ENCODE results near the gene HSPBAP1.

The HSPBAP1 gene, protein sequence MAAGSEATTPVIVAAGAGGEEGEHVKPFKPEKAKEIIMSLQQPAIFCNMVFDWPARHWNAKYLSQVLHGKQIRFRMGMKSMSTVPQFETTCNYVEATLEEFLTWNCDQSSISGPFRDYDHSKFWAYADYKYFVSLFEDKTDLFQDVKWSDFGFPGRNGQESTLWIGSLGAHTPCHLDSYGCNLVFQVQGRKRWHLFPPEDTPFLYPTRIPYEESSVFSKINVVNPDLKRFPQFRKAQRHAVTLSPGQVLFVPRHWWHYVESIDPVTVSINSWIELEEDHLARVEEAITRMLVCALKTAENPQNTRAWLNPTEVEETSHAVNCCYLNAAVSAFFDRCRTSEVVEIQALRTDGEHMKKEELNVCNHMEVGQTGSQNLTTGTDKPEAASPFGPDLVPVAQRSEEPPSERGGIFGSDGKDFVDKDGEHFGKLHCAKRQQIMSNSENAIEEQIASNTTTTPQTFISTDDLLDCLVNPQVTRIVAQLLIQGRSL

DNA sequence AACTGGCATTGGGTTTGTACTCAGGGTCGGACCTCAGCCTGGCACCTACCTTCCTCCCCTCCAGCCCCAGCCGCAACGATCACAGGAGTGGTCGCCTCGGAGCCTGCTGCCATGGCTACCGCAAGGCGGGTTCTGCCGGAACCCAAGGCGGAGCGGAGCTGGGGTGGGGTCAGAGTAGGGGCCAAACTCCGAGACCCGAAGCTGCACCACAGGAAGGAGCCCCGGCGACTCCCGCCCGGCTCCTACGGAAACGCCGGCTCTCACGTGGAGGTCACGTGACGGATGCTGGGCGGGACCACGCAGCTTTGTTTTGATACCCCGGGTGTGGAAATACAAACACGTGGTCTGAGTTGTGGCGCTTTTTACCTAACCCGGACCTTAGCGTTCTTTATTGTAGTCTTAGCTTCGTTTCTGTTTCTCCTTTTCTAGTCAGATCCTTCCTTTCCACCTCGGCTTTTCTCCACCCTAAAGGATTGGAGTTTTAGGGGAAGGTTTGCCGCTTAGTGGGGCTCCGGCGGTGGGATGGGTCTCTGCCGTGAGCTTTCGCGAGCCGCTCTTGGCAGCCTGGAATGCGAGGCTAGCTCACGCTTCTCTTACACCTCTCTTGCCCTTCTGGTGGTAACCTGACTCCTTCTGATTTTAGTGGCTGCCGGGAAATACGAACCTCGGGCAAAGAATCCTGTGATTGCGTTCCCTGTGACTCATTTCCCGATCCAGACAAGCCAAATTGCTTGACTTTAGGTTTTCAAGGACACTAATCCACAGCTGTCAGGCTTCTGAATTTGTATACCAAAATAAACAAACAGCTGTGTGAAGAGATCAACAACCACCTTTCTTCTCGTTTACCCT is at the start of gene HSPBAP1:
Gene HSPBAP1, minus strand, starts transcription at position 264 of the 849 bp plus-strand sequence. Its CDS starts 151 bp downstream, at position 113.
- peak; percentile 91 for DNase-seq (ENCODE audit: low spot score)

DNA sequence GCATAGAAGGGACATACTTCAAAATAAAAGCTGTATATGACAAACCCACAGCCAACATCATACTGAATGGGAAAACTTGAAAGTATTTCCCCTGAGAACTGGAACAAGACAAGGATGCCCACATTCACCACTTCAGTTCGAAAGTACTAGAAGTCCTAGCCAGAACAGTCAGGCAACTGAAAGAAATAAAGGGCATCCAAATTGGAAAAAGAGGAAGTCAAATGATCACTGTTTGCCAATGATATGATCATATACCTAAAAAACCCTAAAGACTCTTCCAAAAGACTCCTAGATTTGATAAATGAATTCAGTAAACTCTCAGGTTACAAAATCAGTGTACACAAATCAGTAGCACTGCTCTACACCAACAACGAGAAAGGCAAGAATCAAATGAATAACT is 42.0 kb upstream of the HSPBAP1 start:
- DNase-seq (ENCODE audit: low spot score), result no peak

DNA sequence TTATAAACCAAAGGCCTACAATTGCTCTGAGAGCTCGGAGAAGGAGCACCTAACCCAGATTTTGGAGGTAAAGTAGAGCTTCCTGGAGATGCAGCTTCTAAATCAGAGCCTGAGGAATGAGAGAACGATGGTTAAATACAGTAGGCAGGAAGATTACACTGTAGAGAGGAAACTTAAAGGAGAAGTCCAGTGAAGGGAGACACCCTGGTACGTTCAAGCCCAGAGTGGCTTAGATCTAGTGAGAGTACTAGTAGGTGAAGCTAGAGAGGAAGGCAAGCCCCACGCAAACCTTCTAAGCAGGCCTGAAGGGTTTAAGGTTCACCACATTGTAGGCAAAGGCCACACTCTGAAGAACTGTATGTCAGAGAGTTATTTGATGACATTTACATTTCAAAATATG is 34.6 kb upstream of the HSPBAP1 start:
- no peak for DNase-seq (ENCODE audit: low spot score)

DNA sequence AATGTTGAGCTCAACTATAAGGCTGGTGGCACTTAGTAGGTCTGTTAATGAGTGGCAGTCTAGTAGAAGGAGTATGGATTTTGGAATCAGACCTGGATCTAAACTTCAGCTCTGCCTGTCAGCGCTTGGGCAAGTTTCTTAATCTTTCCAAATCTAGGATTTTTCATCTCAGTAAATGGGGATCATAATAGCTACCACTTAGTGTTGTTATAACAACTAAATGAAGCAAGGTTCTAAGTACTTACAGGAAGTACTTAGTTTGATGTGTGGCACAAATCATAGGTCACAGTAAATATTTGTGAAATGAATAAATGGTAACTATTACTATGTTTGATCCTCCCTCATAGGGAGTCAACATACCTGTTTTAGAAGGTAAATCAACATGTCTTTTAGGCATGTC is 32.6 kb upstream of the HSPBAP1 start:
- no peak for DNase-seq (ENCODE audit: low spot score)

DNA sequence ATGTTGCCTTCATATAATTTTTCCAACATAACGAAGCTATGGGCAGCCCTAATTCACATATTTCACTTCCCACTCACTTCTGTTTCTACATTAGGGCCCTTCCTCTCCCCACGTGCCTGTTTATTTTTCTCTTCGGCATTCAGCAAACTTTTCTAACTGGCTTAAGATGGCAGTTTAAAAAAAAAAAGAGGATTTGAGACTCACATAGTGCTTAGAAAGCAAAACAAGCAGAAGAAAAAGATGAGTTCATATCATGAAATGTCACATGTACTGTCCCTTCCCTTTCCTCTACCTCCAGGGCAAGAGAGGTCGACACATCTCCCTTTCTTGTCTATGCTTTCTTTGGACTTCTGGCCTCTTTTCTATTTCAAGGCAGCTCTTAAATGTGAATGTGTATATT is 31.8 kb upstream of the HSPBAP1 start:
- no peak for DNase-seq (ENCODE audit: low spot score)

DNA sequence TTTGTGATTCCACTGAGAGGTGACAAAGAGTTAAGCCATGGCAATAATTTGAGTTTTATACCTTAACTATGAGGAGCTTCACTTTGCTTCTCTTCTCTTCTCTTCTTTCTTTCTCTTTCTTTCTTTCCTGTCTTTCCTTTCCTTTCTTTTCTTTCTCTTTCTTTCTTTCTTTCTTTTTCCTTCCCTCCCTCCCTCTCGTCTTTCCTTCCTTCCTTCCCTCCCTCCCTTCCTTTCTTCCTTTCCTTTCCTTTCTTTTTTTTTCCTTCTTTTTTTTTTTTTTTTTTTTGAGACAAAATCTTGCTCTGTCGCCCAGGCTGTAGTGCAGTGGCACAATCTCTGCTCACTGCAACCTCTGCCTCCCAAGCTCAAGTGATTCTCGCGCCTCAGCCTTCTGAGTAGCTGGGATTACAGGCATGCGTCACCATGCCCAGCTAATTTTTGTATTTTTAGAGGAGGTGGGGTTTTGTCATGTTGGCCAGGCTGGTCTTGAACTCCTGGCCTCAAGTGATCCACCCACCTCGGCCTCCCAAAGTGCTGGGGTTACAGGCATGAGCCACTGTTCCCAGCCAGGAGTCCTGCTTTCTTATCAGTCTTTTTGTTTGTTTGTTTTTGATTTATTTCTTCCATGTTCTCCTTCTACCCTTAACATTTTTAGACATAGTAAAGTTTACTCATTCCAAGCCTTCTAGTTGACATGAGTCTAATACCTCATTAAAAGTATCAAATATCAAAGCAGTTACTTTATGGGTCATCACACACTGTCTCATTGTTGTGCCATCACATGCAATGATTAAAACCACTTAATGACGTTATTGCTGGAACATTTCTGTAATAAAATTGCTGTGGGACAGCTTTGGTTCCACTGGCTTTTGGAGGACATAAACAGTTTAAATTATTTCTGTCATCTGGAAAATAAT is 31.1 kb upstream of the HSPBAP1 start:
- DNase-seq (ENCODE audit: low spot score), result peak; percentile 53

DNA sequence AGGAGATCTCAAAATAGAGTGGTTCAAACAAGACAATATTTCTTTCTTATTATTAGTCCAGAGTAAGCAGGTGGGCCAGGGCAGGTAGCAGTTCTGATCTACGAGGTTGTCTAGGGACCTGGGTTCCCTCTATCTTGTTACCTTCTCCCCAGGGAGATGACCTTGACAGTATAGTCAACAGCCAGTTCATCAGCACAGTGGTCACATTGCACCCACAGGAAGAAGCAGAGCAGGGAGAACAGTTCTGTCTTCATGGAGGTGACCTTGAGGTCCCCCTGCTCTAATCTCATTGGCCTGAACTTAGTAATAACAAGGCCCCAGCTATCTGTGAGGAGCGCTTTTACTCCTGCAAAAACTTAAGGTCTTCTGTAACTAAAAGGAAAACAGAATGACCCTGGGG is 23.0 kb upstream of the HSPBAP1 start:
- DNase-seq (ENCODE audit: low spot score), result no peak

DNA sequence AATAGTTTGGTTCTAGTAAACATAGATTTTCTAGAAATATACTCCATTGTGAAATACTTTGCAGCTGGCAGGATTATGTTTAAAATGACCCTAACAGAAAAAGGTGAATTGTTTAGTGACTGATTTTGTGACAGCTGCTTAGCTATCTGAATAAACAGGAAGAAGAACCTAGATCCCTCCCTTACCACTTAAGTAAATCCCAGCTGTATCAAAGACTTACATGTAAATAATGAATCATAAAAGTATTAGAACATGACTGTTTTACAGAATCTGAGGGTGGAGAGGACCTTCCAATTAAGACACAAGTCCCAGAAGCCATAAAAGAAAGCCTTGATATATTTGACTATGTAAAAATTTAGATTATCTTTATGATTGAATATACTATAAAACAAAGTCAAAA is 17.1 kb upstream of the HSPBAP1 start:
- DNase-seq (ENCODE audit: low spot score), result no peak

DNA sequence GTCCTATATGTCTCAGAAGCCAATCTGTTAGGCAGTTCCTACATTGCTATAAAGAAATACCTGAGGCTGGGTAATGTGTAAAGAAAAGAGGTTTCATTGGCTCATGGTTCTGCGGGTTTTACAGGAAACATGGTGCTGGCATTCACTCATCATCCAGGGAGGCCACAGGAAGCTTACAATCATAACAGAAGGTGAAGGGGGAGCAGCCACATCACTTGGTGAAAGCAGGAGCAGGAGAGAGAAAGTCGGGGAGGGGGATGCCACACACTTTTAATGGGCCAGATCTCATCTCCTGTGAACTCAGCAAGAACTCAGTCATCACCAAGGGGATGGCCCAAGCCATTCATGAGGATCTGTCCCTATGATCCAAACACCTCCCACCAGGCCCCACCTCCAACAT is 10.3 kb upstream of the HSPBAP1 start:
- no peak for DNase-seq (ENCODE audit: low spot score)

DNA sequence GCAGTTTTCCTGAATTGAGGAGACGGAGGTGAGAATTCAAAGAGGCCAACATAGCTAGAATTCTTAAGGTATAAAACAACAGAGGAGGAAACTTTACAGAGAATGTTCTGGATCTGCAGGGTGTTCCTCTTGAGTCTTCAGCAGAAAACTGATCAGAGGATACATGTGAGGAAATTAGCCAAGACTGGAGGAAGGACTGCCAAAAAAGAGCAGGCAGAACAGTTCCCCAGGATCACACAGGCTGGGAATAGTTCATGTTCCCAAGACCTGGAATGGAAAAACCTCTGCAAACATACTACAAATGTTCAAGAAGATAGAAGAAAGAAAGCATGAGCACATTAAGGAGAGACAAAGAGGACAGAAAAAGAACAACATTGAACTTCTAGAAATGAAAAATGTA is 8.7 kb upstream of the HSPBAP1 start:
- no peak for DNase-seq (ENCODE audit: low spot score)

DNA sequence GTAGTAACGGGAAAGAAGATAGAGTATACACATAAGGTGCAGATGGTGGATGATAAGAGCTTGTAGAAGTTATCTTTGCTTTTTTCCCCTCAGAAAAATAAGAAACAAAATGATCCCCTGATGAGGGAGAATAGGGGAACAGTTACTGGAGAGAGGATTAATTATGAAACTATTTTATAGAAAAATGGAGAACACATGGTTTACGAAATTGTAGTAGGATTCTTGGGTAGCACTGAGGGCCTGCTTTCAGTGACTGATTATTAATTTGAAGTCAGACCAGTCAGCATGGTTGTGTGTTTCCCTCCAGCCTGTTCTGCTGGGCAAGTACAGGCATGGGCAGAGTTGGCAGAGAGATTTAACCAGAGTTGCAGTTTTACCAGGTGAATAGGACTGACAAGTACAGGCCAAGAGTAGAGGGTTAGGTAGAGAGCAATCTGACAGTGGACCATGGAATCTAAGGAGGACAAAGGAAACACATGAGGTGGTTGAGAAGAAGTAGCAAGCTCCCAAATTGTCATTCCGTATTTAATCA is 7.1 kb upstream of the HSPBAP1 start:
- DNase-seq (ENCODE audit: low spot score), result no peak

DNA sequence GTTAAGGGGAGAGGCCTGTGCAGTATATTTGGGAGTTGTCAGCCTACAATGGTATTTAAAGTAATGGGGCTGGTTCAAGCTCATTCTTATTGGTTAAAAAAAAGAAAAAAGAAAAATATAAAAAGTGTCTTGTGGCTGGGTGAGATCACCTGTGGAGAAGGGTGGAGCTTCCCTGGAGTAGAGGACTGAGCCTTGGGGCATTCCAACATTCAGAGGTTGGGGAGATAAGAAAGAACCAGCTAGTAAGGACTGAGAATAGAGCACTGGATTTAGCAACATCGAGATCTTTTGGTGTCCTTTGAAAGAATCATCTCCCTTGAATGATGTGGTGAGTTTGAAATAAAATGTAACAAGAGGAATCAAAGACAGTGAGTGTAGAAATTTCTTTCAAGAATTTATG is 6.4 kb upstream of the HSPBAP1 start:
- DNase-seq (ENCODE audit: low spot score), result no peak

DNA sequence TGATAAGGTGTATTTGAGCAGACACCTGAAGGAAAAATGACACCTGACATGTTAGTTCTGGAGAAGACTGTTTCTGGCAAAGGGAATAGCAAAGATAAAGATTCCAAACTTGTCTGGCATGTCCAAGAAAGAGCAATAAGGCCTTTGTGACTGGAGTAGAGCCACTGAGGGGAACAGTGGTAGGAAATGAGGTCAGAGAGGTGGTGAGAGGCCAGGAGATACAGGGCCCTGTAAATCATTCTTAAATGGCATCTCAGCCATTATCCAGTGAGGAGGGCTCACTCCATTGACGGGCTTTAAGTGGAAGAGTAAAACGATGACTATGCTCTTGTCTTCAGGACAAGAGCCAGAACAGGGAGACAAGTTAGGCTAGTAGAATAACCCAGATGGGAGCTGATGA is 5.7 kb upstream of the HSPBAP1 start:
- no peak for DNase-seq (ENCODE audit: low spot score)

DNA sequence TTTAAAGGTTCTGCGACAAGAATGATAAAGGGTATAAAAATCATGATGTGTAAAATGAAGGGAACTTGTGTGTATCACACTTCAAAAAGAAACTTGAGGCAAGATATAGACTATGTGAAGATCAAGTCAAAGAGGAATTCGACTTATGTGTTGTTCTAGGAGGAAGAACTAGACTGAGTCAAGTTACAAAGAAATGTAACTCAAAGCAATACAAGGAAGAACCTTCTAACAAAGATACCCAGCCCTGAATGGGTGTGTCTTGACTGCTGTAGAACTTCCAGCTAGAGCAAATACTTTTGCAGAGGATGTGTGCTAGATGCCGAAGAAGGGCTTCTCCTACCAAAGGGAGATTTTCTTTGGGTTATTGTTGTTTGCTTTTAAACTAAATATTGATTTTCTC is 3.7 kb upstream of the HSPBAP1 start:
- peak; percentile 49 for DNase-seq (ENCODE audit: low spot score)

DNA sequence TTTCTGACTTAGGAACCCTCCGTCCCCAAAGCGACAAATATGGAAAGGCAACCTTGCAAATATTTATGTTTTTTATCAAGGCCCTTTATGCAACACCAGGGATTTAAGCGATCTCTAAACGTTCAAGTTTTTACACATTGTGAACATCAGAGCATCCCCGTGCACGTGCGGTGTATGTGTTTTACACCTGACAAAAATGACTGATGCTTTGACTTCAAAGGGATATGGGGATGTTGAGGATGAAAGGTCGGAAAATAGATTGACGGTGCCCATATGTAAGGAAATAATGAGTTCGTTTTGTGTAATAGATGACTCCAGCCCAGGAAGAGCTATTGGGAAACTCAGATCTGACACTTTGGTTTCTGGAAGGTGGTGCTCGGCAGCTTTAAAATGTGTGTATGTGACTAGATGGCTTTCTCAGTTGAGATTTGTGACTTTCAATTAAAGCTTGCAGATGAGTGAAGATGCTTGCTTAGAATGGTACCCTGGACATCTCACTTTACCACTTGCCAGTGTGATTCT is 2.1 kb upstream of the HSPBAP1 start:
- no peak for DNase-seq (ENCODE audit: low spot score)

DNA sequence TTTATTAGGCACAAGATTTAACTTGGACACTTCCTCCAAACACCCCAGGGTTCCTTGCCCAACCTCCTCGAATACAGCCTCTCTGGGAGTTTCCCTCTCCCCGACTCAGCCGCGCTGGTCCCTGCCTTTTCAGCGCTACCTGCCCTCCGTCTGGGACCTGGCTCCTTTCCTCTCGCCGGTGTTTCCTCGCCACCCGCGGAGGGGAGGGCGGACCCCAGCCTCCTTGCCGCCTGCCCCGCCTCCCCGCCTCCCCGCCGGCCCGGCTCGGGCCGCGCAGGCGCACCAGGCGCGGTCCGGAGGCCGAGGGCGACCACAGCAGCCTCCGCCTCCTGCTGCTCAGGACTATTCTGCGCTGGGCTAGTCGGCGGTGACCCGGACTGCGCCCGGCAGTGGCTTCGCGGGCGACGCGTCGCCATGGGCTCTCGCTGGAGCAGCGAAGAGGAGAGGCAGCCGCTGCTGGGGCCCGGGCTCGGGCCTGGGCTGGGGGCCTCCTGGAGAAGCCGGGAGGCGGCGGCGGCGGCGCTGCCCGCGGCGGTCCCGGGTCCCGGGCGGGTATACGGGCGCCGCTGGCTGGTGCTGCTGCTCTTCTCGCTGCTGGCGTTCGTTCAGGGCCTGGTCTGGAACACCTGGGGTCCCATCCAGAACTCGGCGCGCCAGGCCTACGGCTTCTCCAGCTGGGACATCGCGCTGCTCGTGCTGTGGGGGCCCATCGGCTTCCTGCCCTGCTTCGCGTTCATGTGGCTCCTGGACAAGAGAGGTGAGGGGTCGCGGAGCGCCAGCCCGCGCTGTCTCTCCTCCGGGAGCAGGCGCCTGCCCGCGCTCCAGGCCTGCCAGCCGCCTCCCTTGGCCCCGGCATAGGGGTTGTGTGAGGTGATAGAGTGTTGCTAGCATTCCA is 1.4 kb upstream of the HSPBAP1 start, which contains the start of gene SLC49A4:
Gene SLC49A4, plus strand, starts transcription at position 291 of the 895 bp plus-strand sequence. Its CDS starts 124 bp downstream, at position 415.
- peak; percentile 83 for DNase-seq (ENCODE audit: low spot score)

DNA sequence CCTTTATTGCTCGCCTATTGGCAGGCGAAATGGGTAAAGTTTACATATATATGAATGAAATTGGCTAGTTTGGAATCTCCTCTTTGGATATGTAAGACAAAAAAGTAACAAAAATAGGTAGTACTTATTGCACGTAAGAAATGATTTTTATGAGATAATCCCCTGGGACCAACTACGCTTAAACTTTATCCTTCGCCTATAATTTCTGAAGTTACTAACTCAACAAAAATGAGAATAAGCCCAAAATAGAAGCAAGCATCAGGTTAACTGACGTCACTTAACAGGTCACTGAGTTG is 800 bp upstream of the HSPBAP1 start:
- DNase-seq (ENCODE audit: low spot score), result no peak

DNA sequence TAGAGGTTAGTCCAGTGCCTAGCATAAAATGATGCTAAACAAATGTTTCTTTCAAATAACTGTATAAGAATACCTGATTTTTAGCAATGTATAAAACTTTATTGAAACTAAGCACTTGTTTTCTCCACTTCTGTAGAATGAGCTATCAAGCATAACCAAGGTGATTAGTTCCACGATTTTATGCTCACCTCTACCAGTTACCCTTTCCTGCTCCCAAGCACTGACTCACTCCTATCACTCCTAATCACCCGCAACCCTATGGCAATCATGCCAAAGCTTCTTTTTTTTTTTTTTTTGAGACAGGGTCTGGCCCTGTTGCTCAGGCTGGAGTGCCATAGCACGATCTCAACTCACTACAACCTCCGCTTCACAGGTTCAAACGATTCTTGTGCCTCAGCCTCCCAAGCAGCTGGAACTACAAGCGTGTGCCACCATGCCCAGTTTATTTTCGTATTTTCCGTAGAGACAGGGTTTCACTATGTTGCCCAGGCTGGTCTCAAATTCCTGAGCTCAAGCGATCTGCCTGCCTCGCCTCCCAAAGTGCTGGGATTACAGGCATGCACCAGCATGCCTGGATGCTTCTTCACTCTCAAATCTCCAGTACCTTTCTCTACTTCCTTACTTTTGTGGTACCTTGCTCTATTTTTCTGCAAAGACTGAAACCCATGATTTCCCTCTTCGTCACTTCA is 3.9 kb downstream of the HSPBAP1 start:
- peak; percentile 4 for DNase-seq (ENCODE audit: low spot score)

DNA sequence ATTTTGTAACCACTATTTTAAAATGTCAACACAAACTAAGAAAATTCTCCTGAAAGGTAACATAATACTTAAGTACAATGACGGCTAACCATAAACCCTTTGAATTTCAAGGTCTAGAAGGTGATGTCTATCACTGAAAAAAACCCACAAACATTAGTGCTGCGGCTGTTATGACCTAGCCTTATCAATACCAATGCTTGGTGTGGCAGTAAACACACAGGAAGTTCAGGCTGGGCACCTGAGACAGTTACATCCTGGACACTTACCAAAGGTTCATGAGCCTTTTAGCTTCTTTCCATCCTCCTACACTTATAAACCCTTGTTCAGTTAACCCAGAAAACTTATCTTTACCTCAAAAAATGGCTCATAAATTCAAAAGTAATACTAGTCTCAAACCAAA is 5.8 kb downstream of the HSPBAP1 start:
- no peak for DNase-seq (ENCODE audit: low spot score)

DNA sequence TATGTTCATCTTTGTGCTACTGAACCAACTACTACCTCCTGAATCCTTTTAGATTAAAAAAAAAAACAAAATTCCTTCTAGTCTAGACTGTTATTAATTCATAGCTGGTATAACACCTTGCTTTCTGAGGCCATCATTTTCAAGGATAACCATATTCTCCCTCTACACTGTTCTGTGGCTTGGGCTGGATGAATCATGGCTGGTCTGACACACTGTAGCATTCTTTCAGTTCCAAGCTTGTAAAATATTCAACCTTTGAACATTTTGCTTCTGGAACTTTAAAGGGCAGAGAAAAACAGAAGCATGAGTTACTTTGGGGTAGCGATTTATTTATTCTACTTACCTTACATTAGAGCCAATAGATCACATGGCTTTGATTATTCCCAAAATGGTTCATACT is 7.6 kb downstream of the HSPBAP1 start:
- DNase-seq (ENCODE audit: low spot score), result peak; percentile 62

Data from LoVo (cell line).